ENCODE results near the gene RANBP1. TPM values are rescaled to one million over a fixed set of nuclear protein-coding genes. Genes with fewer than 3 reads are reported as not detected.

RANBP1 gene
- total RNA-seq, 2 experiments from 2014 or later = 492 to 506 TPM

- peak; percentile 31 for DNase-seq
- H3K4me1 Mint-ChIP-seq = peaks cover 41% of the 10 kb centered on the region
- no peaks in the 10 kb centered on the region for H3K9me3 Mint-ChIP-seq
- H3K27ac Mint-ChIP-seq = no peak overlapping the region
- H3K36me3 Mint-ChIP-seq = peaks cover 46% of the 10 kb centered on the region
- H3K27me3 Mint-ChIP-seq = no peaks in the 10 kb centered on the region
- no peak overlapping the region for H3K4me3 Mint-ChIP-seq
Measured at GRCh38 chr22:20084547-20085413, 31.1 kb upstream of the RANBP1 start.

- Mint-ChIP-seq H3K36me3 (peaks cover 52% of the 10 kb centered on the region), H3K27ac (no peak overlapping the region), H3K9me3 (no peaks in the 10 kb centered on the region)
Measured at GRCh38 chr22:20085651-20086050, 30.3 kb upstream of the RANBP1 start.

GRCh38 chr22:20086101-20086599 lies 29.8 kb upstream of the RANBP1 start:
- no peaks in the 10 kb centered on the region for H3K27me3 Mint-ChIP-seq
- no peaks in the 10 kb centered on the region for H3K9me3 Mint-ChIP-seq
- no peak overlapping the region for H3K27ac Mint-ChIP-seq
- H3K4me1 Mint-ChIP-seq = peaks cover 43% of the 10 kb centered on the region
- DNase-seq = no peak
- no peak overlapping the region for H3K4me3 Mint-ChIP-seq
- peaks cover 50% of the 10 kb centered on the region for H3K36me3 Mint-ChIP-seq

More at GRCh38 chr22:20085651-20086050, 30.3 kb upstream of the RANBP1 start:
- DNase-seq = no peak
- Mint-ChIP-seq H3K27me3 (no peaks in the 10 kb centered on the region), H3K4me1 (peaks cover 44% of the 10 kb centered on the region), H3K4me3 (no peak overlapping the region)

- no peak overlapping the region for H3K4me3 Mint-ChIP-seq
- H3K27me3 Mint-ChIP-seq = no peaks in the 10 kb centered on the region
- H3K27ac Mint-ChIP-seq = no peak overlapping the region
- H3K36me3 Mint-ChIP-seq = peaks cover 52% of the 10 kb centered on the region
- no peak for DNase-seq
- peaks cover 43% of the 10 kb centered on the region for H3K4me1 Mint-ChIP-seq
- H3K9me3 Mint-ChIP-seq = no peaks in the 10 kb centered on the region
Measured at GRCh38 chr22:20086763-20087162, 29.1 kb upstream of the RANBP1 start.

GRCh38 chr22:20087319-20088262 lies 28.3 kb upstream of the RANBP1 start:
- peaks cover 55% of the 10 kb centered on the region for H3K36me3 Mint-ChIP-seq
- no peak for DNase-seq
- no peaks in the 10 kb centered on the region for H3K27me3 Mint-ChIP-seq
- H3K4me1 Mint-ChIP-seq = peaks cover 44% of the 10 kb centered on the region
- peak overlapping the region; percentile 2 for H3K27ac Mint-ChIP-seq
- H3K4me3 Mint-ChIP-seq = no peak overlapping the region
- no peaks in the 10 kb centered on the region for H3K9me3 Mint-ChIP-seq

- peaks cover 57% of the 10 kb centered on the region for H3K36me3 Mint-ChIP-seq
- H3K27me3 Mint-ChIP-seq = no peaks in the 10 kb centered on the region
- H3K4me1 Mint-ChIP-seq = peaks cover 38% of the 10 kb centered on the region
- DNase-seq = no peak
- H3K9me3 Mint-ChIP-seq = no peaks in the 10 kb centered on the region
- no peak overlapping the region for H3K27ac Mint-ChIP-seq
- H3K4me3 Mint-ChIP-seq = no peak overlapping the region
Measured at GRCh38 chr22:20088263-20088648, 27.6 kb upstream of the RANBP1 start.

- Mint-ChIP-seq H3K27ac (peak overlapping the region; percentile 40), H3K4me1 (peaks cover 36% of the 10 kb centered on the region), H3K36me3 (peaks cover 58% of the 10 kb centered on the region), H3K4me3 (no peak overlapping the region), H3K27me3 (no peaks in the 10 kb centered on the region), H3K9me3 (no peaks in the 10 kb centered on the region)
- DNase-seq = no peak
Measured at GRCh38 chr22:20089226-20089976, 26.5 kb upstream of the RANBP1 start.

GRCh38 chr22:20089977-20090729 lies 25.8 kb upstream of the RANBP1 start:
- H3K27me3 Mint-ChIP-seq = no peaks in the 10 kb centered on the region
- H3K9me3 Mint-ChIP-seq = no peaks in the 10 kb centered on the region
- peaks cover 37% of the 10 kb centered on the region for H3K4me1 Mint-ChIP-seq
- H3K36me3 Mint-ChIP-seq = peaks cover 64% of the 10 kb centered on the region
- no peak for DNase-seq
- H3K4me3 Mint-ChIP-seq = no peak overlapping the region
- H3K27ac Mint-ChIP-seq = no peak overlapping the region

- H3K9me3 Mint-ChIP-seq = no peaks in the 10 kb centered on the region
- peaks cover 43% of the 10 kb centered on the region for H3K4me1 Mint-ChIP-seq
- H3K27me3 Mint-ChIP-seq = no peaks in the 10 kb centered on the region
- peak overlapping the region; percentile 47 for H3K27ac Mint-ChIP-seq
- no peak overlapping the region for H3K4me3 Mint-ChIP-seq
- H3K36me3 Mint-ChIP-seq = peaks cover 70% of the 10 kb centered on the region
- DNase-seq = no peak
Measured at GRCh38 chr22:20090730-20091240, 25.1 kb upstream of the RANBP1 start.

- no peak for DNase-seq
- H3K36me3 Mint-ChIP-seq = peaks cover 72% of the 10 kb centered on the region
- peaks cover 3% of the 10 kb centered on the region for H3K9me3 Mint-ChIP-seq
- H3K27ac Mint-ChIP-seq = peak overlapping the region; percentile 58
- H3K4me1 Mint-ChIP-seq = peaks cover 48% of the 10 kb centered on the region
- H3K4me3 Mint-ChIP-seq = no peak overlapping the region
- H3K27me3 Mint-ChIP-seq = no peaks in the 10 kb centered on the region
Measured at GRCh38 chr22:20091690-20092476, 24.0 kb upstream of the RANBP1 start.

- Mint-ChIP-seq H3K4me3 (no peak overlapping the region), H3K36me3 (peaks cover 72% of the 10 kb centered on the region), H3K9me3 (peaks cover 7% of the 10 kb centered on the region), H3K27ac (peak overlapping the region; percentile 73), H3K4me1 (peaks cover 53% of the 10 kb centered on the region), H3K27me3 (no peaks in the 10 kb centered on the region)
- DNase-seq = no peak
Measured at GRCh38 chr22:20092477-20092854, 23.4 kb upstream of the RANBP1 start.

- Mint-ChIP-seq H3K4me1 (peaks cover 55% of the 10 kb centered on the region), H3K36me3 (peaks cover 76% of the 10 kb centered on the region), H3K9me3 (peaks cover 8% of the 10 kb centered on the region), H3K27me3 (no peaks in the 10 kb centered on the region), H3K4me3 (no peak overlapping the region), H3K27ac (peak overlapping the region; percentile 15)
- no peak for DNase-seq
Measured at GRCh38 chr22:20093418-20094196, 22.3 kb upstream of the RANBP1 start.

All from activated naive CD8-positive, alpha-beta T cell treated with anti-CD3 and anti-CD28 coated beads for 36 hours (primary cell).